Omental fat pad (tissue), 4 donors: ENCODE data around the gene PTPRF. TPM values are rescaled to one million over a fixed set of nuclear protein-coding genes. Genes with fewer than 3 reads are reported as not detected.

Experiments
- ATAC-seq: fragments of 150-250 bp; one replicate; pipeline ENCODE4 v1.9.1; 2016; ENCODE audit warnings: mild to moderate bottlenecking, moderate library complexity; ENCODE audit not compliant: low FRiP score
- DNase-seq: peaks from one replicate; pipeline ENCODE4 v3.0.0-alpha.2; 2019; ENCODE audit warnings: low spot score
- total RNA-seq, 4 donors: library from RNA; depleted of rRNA; stranded (reverse); fragments of >200 nt; gene quantifications; one replicate each; pipeline ENCODE4 v1.1.0, GENCODE V29; 2016
- TF ChIP-seq, protein P1 (sequence below), 3 donors: fragments of 450-650 bp; IDR thresholded peaks; one replicate each; pipeline ENCODE4 v1.5.1; 2016 to 2017; ENCODE audit warnings: antibody characterized with exemption in 3 of 3, mild to moderate bottlenecking in 3 of 3, moderate library complexity in 2 of 3

PTPRF gene
- total RNA-seq, 4 donors from 2014 or later: 79.1 to 176 (median 139) TPM

GRCh38 chr1:43559714-43560113, 29.0 kb downstream of the PTPRF start:
- DNase-seq (no peak), ATAC-seq (no peak)
- TF ChIP-seq, protein P1, sequence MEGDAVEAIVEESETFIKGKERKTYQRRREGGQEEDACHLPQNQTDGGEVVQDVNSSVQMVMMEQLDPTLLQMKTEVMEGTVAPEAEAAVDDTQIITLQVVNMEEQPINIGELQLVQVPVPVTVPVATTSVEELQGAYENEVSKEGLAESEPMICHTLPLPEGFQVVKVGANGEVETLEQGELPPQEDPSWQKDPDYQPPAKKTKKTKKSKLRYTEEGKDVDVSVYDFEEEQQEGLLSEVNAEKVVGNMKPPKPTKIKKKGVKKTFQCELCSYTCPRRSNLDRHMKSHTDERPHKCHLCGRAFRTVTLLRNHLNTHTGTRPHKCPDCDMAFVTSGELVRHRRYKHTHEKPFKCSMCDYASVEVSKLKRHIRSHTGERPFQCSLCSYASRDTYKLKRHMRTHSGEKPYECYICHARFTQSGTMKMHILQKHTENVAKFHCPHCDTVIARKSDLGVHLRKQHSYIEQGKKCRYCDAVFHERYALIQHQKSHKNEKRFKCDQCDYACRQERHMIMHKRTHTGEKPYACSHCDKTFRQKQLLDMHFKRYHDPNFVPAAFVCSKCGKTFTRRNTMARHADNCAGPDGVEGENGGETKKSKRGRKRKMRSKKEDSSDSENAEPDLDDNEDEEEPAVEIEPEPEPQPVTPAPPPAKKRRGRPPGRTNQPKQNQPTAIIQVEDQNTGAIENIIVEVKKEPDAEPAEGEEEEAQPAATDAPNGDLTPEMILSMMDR (IDR thresholded peaks at IDR 0.05): no peak

- TF ChIP-seq, protein P1 (IDR thresholded peaks at IDR 0.05): no peak
- DNase-seq (no peak), ATAC-seq (no peak)
Observed at GRCh38 chr1:43560286-43560685, 29.6 kb downstream of the PTPRF start.

GRCh38 chr1:43563876-43564539, 33.3 kb downstream of the PTPRF start:
- TF ChIP-seq, protein P1 (IDR thresholded peaks at IDR 0.05): no peak
- DNase-seq: no peak
- ATAC-seq: peak; percentile 52

GRCh38 chr1:43564551-43565348, 34.1 kb downstream of the PTPRF start:
- ATAC-seq (no peak), DNase-seq (no peak)
- TF ChIP-seq, protein P1 (IDR thresholded peaks at IDR 0.05): no peak

- TF ChIP-seq, protein P1 (IDR thresholded peaks at IDR 0.05): no peak
- DNase-seq (no peak), ATAC-seq (peak; percentile 41)
Observed at GRCh38 chr1:43565600-43566360, 35.1 kb downstream of the PTPRF start.

DNA sequence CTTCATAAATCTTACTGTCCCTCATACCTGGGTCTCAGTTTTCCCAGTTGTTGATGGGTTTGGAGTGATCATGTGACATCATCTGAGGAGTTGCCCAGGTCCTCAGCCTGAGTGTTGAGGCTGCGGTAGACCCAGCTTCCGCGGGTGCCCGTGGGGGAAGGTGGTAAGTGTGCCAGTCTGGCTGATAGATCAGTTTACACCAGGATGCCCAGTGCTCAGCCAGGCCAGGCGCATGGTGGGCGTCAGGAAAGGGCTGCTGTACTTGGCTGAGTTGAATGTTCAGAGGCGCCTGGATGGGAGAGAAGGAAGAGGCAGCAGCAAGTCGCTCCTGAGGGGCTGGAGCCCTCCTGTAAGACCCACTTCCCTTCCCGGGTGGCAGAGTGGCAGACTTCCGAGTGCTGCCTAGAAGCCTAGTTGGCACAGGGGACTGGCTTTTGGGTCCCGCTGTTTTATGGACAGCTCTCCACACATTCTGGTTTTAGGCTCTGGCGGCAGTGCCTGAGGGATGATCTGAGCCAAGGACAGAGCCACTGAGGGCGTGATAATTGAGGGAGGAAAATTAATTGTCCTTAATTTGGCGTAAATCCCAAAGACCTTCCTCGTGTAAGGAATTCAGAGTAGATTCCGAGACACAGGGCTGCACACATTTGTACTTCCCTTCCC, 35.8 kb downstream of the PTPRF start:
- ATAC-seq: no peak
- no peak for DNase-seq
- TF ChIP-seq, protein P1 (IDR thresholded peaks at IDR 0.05): no peak
